Liver (tissue), 9 donors: Measurements from ENCODE around the gene GNA14. TPM values are rescaled to one million over a fixed set of nuclear protein-coding genes. Genes with fewer than 3 reads are reported as not detected.
A peak's percentile ranks its signal among the peaks of the same experiment; 100 is the strongest.

Experiments
- DNase-seq: peaks from one replicate; pipeline ENCODE4 v3.0.0-alpha.2; 2017; ENCODE audit warnings: low spot score
- H3K27ac ChIP-seq, 2 donors: one replicate each; pipeline ENCODE4 v1.7.0; 2013; ENCODE audit warnings: inconsistent platforms in 2 of 2, low read length in 2 of 2, control low read depth in 1 of 2, low read depth in 1 of 2, mild to moderate bottlenecking in 1 of 2
- H3K27me3 ChIP-seq, 4 donors: one replicate each; pipeline versions ENCODE4 v1.6.1 to v1.7.0; 2013; ENCODE audit warnings: low read length in 3 of 4, inconsistent platforms in 1 of 4, mild to moderate bottlenecking in 1 of 4, moderate library complexity in 1 of 4; ENCODE audit not compliant: control insufficient read depth in 4 of 4, insufficient read depth in 4 of 4
- H3K36me3 ChIP-seq, 4 donors: one replicate each; pipeline versions ENCODE4 v1.6.1 to v1.7.0; 2013; ENCODE audit warnings: low read length in 3 of 4, mild to moderate bottlenecking in 3 of 4, low read depth in 1 of 4, moderate library complexity in 1 of 4; ENCODE audit not compliant: control insufficient read depth in 4 of 4, insufficient read depth in 3 of 4
- H3K4me1 ChIP-seq, 4 donors: one replicate each; pipeline versions ENCODE4 v1.6.1 to v1.7.0; 2013; ENCODE audit warnings: low read length in 3 of 4, mild to moderate bottlenecking in 3 of 4, moderate library complexity in 1 of 4; ENCODE audit not compliant: control insufficient read depth in 4 of 4, insufficient read depth in 4 of 4
- H3K4me3 ChIP-seq, 3 donors: one replicate each; pipeline versions ENCODE4 v1.6.1 to v1.7.0; 2013; ENCODE audit warnings: low read length in 3 of 3, control low read depth in 1 of 3, low read depth in 1 of 3, mild to moderate bottlenecking in 1 of 3
- H3K9ac ChIP-seq, 2 donors: one replicate each; pipeline ENCODE4 v1.7.0; 2013; ENCODE audit warnings: low read length in 2 of 2, mild to moderate bottlenecking in 2 of 2, moderate library complexity in 2 of 2, control low read depth in 1 of 2, low read depth in 1 of 2
- H3K9me3 ChIP-seq, 4 donors: one replicate each; pipeline versions ENCODE4 v1.6.1 to v1.7.0; 2013; ENCODE audit warnings: low read length in 3 of 4; ENCODE audit not compliant: control insufficient read depth in 4 of 4
- ATF3 ChIP-seq: IDR thresholded peaks from 2 replicates; pipeline ENCODE4 v1.6.1; 2016; ENCODE audit warnings: antibody characterized with exemption
- CTCF ChIP-seq: fragments of 150-350 bp; IDR thresholded peaks from 2 replicates; pipeline ENCODE4 v1.5.1; 2017; ENCODE audit warnings: improper control_type of control experiment, low read depth, low read length; ENCODE audit not compliant: missing input control
- EGR1 ChIP-seq, 2 donors: IDR thresholded peaks; 2 replicates each; pipeline ENCODE4 v1.6.1; 2016 to 2018; ENCODE audit warnings: antibody characterized with exemption in 2 of 2, low read depth in 2 of 2
- FOXA1 ChIP-seq: IDR thresholded peaks from 2 replicates; pipeline ENCODE4 v1.6.1; 2016; ENCODE audit warnings: antibody characterized with exemption
- FOXA2 ChIP-seq: IDR thresholded peaks from 2 replicates; pipeline ENCODE4 v1.6.1; 2016; ENCODE audit warnings: antibody characterized with exemption
- GABPA ChIP-seq, 2 donors: IDR thresholded peaks in 1 of 2; conservative IDR thresholded peaks in 1 of 2; 2 replicates each; pipeline ENCODE4 v1.6.1; 2016; ENCODE audit warnings: antibody characterized with exemption in 2 of 2, mild to moderate bottlenecking in 1 of 2, moderate library complexity in 1 of 2
- HNF4A ChIP-seq, 2 donors: conservative IDR thresholded peaks; 2 replicates each; pipeline ENCODE4 v1.6.1; 2016; ENCODE audit warnings: antibody characterized with exemption in 2 of 2, mild to moderate bottlenecking in 2 of 2
- HNF4G ChIP-seq: IDR thresholded peaks from 2 replicates; pipeline ENCODE4 v1.6.1; 2016; ENCODE audit warnings: antibody characterized with exemption
- JUND ChIP-seq, 2 donors: IDR thresholded peaks; 2 replicates each; pipeline ENCODE4 v1.6.1; 2016; ENCODE audit warnings: antibody characterized with exemption in 2 of 2
- MAX ChIP-seq: IDR thresholded peaks from 2 replicates; pipeline ENCODE4 v1.6.1; 2016; ENCODE audit warnings: antibody characterized with exemption
- NR2F2 ChIP-seq: IDR thresholded peaks from 2 replicates; pipeline ENCODE4 v1.6.1; 2016; ENCODE audit warnings: antibody characterized with exemption
- RAD21 ChIP-seq, 2 donors: IDR thresholded peaks; 2 replicates each; pipeline ENCODE4 v1.6.1; 2016; ENCODE audit warnings: antibody characterized with exemption in 2 of 2, mild to moderate bottlenecking in 2 of 2
- REST ChIP-seq: IDR thresholded peaks from 2 replicates; pipeline ENCODE4 v1.6.1; 2016; ENCODE audit warnings: antibody characterized with exemption, mild to moderate bottlenecking
- RXRA ChIP-seq, 2 donors: IDR thresholded peaks; 2 replicates each; pipeline ENCODE4 v1.6.1; 2017 to 2018; ENCODE audit warnings: antibody characterized with exemption in 2 of 2, mild to moderate bottlenecking in 1 of 2
- SP1 ChIP-seq: IDR thresholded peaks from 2 replicates; pipeline ENCODE4 v1.6.1; 2018; ENCODE audit warnings: antibody characterized with exemption, mild to moderate bottlenecking
- TAF1 ChIP-seq: conservative IDR thresholded peaks from 2 replicates; pipeline ENCODE4 v1.6.1; 2016; ENCODE audit warnings: antibody characterized with exemption, mild to moderate bottlenecking
- YY1 ChIP-seq: IDR thresholded peaks from 2 replicates; pipeline ENCODE4 v1.6.1; 2016; ENCODE audit warnings: antibody characterized with exemption, mild to moderate bottlenecking
- ZBTB33 ChIP-seq: IDR thresholded peaks from 2 replicates; pipeline ENCODE4 v1.6.1; 2016; ENCODE audit warnings: antibody characterized with exemption
- WGBS: extraction: QIAGEN DNeasy Blood & Tissue Kit; methylation state at CpG from one replicate; pipeline ENCODE4 v1.1.7; 2013; 5-methylcytosine and 5-hydroxymethylcytosine counted together
- polyA plus RNA-seq, 2 donors: library from polyadenylated mRNA; stranded (reverse) in 1 of 2; unstranded in 1 of 2; fragments of 200-250 nt in 1 of 2; fragments of >200 nt in 1 of 2; fragmentation: Nextera tagmentation in 1 of 2; extraction: Ambion mirVana in 1 of 2; gene quantifications; one replicate each; pipeline versions ENCODE4 v1.2.1 to v1.2.3, GENCODE V29; 2013 to 2015
- total RNA-seq, 2 donors: library from RNA; depleted of rRNA; stranded (reverse); fragments of >200 nt; gene quantifications; one replicate each; pipeline ENCODE4 v1.2.3, GENCODE V29; 2014
- donor health status: healthy.
- donor health status: healthy.
- donor health status: healthy.
- donor health status: healthy.
- donor health status: healthy.

Gene GNA14
- total and polyA plus RNA-seq, 4 donors, result 1.1 to 5.4 (median 2.9) TPM

- no peak for TF ChIP-seq CTCF
- peak; percentile 99 for TF ChIP-seq NR2F2
- TF ChIP-seq ATF3, result no peak
Observed at GRCh38 chr9:77563174-77563573, 84.9 kb downstream of the GNA14 start (continued).

GRCh38 chr9:77562019-77562748 lies 85.9 kb downstream of the GNA14 start:
- no peaks in the 10 kb centered on the region for H3K4me1 ChIP-seq
- no peak overlapping the region for H3K4me3 ChIP-seq
- H3K27ac ChIP-seq, result no peak overlapping the region
- no peaks in the 10 kb centered on the region for H3K9me3 ChIP-seq
- H3K36me3 ChIP-seq, result no peaks in the 10 kb centered on the region
- no peak for DNase-seq
- no peaks in the 10 kb centered on the region for H3K27me3 ChIP-seq
- 82% methylated on average over 6 of the region's 6 CpGs for WGBS
- H3K9ac ChIP-seq, result no peak overlapping the region
- no peak for TF ChIP-seq NR2F2
- TF ChIP-seq MAX, result no peak
- TF ChIP-seq RXRA (IDR thresholded peaks at IDR 0.05), result no peak
- TF ChIP-seq FOXA2, result no peak
- TF ChIP-seq RAD21 (IDR thresholded peaks at IDR 0.05), result no peak
- no peak for TF ChIP-seq JUND (IDR thresholded peaks at IDR 0.05)
- no peak for TF ChIP-seq TAF1
- no peak for TF ChIP-seq ZBTB33
- TF ChIP-seq FOXA1, result no peak
- TF ChIP-seq HNF4A (conservative IDR thresholded peaks at IDR 0.05), result no peak
- TF ChIP-seq SP1, result no peak
- no peak for TF ChIP-seq REST
- no peak for TF ChIP-seq HNF4G
- no peak for TF ChIP-seq EGR1 (IDR thresholded peaks at IDR 0.05; ENCODE audit: low read depth in 2 of 2)
- no peak for TF ChIP-seq ATF3
- TF ChIP-seq YY1, result no peak
- TF ChIP-seq CTCF, result no peak
- no peak for TF ChIP-seq GABPA (IDR thresholded peaks at IDR 0.05 in 1 of 2, conservative IDR thresholded peaks at IDR 0.05 in 1 of 2)
